Cardiac fibroblast (primary cell): ENCODE measurements around the gene SPDYE1.

Experiments used
- DNase-seq, 2 donors: peaks; one replicate each; pipeline versions ENCODE4 v3.0.0 to v3.0.0-alpha.2; 2010; ENCODE audit warnings: low read depth in 2 of 2
- H3K4me3 ChIP-seq, 2 donors: replicated peaks in 1 of 2; 1 replicate in 1 of 2; 2 replicates in 1 of 2; pipeline ENCODE4 v1.5.1; 2011; ENCODE audit warnings: low read depth in 2 of 2, low read length in 2 of 2, mild to moderate bottlenecking in 2 of 2, moderate library complexity in 1 of 2
- TF ChIP-seq, protein P1 (sequence below): IDR thresholded peaks from one replicate; pipeline ENCODE4 v1.5.1; 2011; ENCODE audit warnings: low read depth, mild to moderate bottlenecking, low read length, inconsistent platforms

SPDYE1 gene

DNA sequence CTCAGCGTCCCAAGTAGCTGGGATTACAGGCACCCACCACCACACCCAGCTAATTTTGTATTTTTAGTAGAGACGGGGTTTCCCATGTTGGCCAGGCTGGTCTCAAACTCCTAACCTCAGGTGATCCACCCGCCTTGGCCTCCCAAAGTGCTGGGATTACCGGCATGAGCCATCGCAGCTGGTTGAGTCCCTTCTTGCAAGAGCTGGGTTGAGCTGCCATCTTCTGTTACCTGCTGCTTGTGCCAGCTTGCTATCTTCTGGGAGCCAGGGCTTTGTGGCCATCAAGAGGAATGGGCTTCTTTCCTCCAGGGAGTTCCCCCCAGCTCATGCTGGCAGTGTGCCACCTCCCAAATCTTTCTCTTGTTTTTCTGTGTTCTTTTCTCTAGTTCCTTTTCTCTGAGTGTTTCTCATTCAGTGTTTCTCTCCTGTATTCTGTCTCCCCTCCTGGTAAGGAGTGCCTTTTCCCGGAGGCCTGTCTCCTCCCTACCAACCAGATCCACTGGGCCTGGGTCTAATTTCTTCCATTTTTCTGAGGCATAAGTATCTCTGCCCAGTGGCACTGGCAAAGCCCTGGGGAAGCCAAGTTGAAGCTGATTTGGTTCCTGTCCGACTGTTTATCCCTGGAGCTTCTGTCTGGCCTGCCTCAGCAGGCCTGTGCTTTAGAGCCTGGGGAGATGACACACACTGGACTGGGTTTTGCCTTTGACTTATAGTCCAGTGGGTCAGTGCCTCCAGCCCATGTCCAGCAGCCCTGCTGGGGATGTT is 50.5 kb downstream of the SPDYE1 start:
- TF ChIP-seq, protein P1, sequence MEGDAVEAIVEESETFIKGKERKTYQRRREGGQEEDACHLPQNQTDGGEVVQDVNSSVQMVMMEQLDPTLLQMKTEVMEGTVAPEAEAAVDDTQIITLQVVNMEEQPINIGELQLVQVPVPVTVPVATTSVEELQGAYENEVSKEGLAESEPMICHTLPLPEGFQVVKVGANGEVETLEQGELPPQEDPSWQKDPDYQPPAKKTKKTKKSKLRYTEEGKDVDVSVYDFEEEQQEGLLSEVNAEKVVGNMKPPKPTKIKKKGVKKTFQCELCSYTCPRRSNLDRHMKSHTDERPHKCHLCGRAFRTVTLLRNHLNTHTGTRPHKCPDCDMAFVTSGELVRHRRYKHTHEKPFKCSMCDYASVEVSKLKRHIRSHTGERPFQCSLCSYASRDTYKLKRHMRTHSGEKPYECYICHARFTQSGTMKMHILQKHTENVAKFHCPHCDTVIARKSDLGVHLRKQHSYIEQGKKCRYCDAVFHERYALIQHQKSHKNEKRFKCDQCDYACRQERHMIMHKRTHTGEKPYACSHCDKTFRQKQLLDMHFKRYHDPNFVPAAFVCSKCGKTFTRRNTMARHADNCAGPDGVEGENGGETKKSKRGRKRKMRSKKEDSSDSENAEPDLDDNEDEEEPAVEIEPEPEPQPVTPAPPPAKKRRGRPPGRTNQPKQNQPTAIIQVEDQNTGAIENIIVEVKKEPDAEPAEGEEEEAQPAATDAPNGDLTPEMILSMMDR, result no peak
- no peak overlapping the region for H3K4me3 ChIP-seq
- no peak for DNase-seq

DNA sequence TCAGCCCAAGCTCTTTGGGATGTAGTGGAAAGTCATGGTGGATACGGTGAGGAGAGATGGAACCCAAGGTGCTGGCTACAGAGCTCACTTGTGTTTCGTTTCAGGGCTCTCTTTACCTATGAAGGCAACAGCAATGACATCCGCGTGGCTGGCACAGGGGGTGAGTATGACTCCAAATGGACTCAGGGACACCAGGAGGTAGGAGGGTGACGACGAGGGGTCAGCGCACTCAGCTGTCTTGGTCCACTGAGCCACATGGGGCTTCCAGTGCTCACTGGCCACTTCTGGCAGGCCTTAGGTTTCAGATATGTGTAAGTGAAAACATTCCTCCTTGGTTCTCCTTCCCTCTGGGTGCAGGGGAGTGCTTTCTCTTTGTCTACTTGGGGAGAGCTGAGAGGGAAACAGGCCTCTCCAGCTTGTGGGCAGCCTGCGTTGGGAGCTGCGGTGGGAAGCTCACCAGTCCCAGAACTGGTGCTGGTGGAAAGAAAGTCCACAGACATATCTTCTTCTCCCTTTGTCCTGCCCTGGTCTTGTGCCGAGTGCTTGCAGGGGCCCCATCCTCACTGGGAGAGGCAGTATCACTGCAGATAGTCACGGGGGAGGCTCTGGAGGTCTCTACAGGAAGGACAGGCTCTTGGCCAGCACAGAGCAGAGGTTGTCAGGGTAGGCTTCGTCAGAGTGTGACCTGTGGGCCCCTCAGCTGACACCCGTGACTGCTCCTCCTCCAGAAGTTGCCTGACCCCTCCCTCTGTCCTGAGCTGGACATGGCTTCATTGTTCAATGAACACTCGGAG is 52.6 kb downstream of the SPDYE1 start:
- H3K4me3 ChIP-seq, result no peak overlapping the region
- TF ChIP-seq, protein P1, result no peak
- DNase-seq, result no peak

DNA sequence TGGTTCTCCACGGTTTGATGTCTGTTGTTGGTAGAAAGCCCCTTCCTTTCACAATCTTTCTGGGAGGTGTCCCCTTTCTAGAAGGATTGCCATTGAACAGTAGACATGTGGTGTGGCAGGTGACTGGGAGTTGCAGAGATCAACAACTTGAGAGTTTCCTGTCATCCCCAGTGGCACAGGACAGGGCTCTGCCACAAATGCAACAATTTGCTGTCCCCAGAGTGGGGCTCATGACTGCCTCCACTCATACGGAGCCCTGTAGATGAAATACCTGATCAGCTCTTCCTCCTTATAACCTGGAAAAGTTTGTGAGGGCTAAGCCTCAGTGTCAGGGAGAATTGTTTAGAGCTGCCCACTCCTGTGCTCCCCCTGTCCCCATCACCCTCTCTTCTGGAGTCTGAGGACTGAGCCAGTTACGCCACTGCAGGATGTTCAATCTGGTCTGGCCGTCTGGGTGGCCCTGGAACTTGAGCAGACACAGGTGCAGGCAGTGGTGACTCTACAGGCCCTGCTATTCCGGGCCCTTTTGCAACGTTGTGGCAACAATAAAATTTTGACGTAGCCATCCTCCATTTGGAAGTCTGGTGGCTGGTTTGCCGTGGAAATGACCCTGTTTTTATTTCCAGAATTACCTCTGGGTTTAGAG is 53.3 kb downstream of the SPDYE1 start:
- DNase-seq, result no peak
- TF ChIP-seq, protein P1, result no peak
- H3K4me3 ChIP-seq, result no peak overlapping the region

DNA sequence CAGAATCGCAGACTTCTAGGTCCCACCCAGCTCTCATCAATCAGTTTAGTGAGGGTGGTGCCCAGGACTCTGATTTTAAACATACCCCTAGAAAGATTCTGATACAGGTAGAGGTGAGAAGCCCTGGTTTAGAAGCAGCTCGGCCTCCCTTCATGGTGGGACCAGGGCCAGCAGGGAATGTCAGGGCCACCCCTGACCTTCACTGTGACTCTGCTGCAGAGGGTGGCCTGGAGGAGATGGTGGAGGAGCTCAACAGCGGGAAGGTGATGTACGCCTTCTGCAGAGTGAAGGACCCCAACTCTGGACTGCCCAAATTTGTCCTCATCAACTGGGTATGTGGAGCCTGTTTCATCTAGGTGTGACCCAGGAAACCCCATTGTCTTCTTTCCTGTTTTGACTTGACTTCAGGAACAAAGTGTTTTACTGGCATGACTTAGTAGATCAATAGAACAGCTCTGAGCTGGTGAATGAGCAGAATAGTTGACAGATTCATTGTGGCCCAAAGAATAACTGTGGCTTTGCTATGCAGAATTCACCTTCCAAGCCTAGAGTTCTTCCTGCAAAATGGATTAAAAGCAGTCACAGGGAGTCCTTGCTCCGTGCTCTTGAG is 54.0 kb downstream of the SPDYE1 start:
- no peak overlapping the region for H3K4me3 ChIP-seq
- TF ChIP-seq, protein P1, result no peak
- DNase-seq, result no peak

DNA sequence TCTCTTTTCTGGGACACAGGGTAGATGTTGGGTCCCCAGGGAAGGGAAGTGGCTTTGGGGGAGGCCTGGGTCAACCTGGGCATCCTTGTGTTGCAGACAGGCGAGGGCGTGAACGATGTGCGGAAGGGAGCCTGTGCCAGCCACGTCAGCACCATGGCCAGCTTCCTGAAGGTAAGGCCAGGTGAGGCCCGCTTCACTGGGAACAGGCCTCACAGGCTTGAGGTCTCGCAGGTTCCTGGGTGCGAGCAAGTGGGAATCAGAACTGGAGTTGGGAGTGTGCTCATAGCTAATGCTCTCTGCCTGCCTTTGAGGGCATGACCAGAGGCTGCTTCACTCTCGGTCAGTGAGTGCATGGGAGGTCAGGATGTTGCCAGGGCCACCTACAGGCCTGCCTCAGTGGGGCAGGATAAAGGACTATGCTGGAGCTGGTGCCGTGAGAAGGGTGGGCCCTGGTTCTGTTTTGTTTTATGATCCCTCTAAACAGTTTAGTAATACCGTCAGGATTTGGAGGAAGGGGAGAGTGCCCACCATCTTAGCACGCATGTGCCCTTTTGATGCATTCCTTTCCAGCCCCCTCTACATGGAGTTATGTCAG is 55.2 kb downstream of the SPDYE1 start:
- TF ChIP-seq, protein P1, result peak; percentile 5
- no peak for DNase-seq

DNA sequence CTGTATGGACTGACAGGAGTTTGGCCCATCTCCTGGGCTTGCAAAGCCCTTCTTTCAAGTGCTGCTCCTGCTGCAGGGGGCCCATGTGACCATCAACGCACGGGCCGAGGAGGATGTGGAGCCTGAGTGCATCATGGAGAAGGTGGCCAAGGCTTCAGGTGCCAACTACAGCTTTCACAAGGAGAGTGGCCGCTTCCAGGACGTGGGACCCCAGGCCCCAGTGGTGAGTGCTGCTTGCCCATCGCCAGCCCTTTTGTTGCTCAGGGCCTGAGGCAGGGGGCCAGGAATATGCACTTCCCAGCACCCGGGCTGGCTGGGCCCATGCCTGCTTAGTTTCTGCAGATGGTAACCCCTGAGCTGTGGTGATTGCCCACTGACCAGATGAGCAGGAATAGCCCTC is 59.0 kb downstream of the SPDYE1 start:
- H3K4me3 ChIP-seq, result no peak overlapping the region
- no peak for DNase-seq
- TF ChIP-seq, protein P1, result no peak

More for the DNA sequence above, 55.2 kb downstream of the SPDYE1 start:
- H3K4me3 ChIP-seq, result no peak overlapping the region
